ENCODE data around the gene RRP15.

DNA sequence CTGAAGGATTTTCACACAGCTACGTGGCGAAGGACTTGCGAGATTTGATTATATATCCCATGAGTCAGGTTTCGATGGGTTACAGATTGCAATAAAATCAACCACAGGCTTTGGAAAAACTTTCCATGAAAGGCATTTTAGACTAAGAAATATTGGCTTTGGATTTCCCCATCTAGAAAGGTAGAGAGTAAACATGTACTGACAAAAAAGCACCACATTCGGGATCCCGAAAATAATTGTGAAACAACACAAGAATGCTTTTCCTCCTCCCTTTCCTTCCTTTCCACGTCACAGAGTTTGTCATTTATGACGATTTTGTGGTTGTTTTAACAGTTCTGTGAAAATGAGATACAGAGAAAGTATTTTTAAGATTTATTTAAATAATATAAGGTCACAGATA, 98.6 kb downstream of the RRP15 start:
- TF ChIP-seq, protein P1, sequence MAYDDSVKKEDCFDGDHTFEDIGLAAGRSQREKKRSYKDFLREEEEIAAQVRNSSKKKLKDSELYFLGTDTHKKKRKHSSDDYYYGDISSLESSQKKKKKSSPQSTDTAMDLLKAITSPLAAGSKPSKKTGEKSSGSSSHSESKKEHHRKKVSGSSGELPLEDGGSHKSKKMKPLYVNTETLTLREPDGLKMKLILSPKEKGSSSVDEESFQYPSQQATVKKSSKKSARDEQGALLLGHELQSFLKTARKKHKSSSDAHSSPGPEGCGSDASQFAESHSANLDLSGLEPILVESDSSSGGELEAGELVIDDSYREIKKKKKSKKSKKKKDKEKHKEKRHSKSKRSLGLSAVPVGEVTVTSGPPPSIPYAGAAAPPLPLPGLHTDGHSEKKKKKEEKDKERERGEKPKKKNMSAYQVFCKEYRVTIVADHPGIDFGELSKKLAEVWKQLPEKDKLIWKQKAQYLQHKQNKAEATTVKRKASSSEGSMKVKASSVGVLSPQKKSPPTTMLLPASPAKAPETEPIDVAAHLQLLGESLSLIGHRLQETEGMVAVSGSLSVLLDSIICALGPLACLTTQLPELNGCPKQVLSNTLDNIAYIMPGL (CRISPR knock-in tag; IDR thresholded peaks at IDR 0.05) = no peak
- TF ChIP-seq, protein P2, sequence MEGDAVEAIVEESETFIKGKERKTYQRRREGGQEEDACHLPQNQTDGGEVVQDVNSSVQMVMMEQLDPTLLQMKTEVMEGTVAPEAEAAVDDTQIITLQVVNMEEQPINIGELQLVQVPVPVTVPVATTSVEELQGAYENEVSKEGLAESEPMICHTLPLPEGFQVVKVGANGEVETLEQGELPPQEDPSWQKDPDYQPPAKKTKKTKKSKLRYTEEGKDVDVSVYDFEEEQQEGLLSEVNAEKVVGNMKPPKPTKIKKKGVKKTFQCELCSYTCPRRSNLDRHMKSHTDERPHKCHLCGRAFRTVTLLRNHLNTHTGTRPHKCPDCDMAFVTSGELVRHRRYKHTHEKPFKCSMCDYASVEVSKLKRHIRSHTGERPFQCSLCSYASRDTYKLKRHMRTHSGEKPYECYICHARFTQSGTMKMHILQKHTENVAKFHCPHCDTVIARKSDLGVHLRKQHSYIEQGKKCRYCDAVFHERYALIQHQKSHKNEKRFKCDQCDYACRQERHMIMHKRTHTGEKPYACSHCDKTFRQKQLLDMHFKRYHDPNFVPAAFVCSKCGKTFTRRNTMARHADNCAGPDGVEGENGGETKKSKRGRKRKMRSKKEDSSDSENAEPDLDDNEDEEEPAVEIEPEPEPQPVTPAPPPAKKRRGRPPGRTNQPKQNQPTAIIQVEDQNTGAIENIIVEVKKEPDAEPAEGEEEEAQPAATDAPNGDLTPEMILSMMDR (IDR thresholded peaks at IDR 0.05) = no peak

All from WTC11 (cell line).